ENCODE measurements around the gene PTPN21. TPM values are rescaled to one million over a fixed set of nuclear protein-coding genes. Genes with fewer than 3 reads are reported as not detected.

Gene PTPN21
- total RNA-seq, 3 donors from 2014 or later: 0.33 to 0.45 (median 0.33) TPM

DNA sequence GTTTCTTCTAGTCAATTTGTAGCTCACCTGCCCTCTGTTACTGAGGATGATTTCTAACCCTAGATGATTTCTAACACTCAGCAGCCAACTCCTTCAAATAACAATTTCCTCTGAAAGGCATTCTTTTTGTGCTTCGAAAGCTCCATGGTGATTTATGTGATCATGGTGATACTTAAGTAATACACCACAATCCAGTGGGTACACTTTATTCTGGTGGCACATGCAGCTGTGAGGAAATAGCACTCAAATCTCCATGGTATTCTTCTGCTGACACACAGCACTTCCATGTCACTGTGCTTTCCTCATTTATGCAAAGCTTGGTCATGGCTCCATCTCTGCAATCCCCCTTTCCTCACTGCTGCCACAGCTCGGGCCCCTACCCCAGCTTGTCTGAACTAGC lies 73.7 kb downstream of the PTPN21 start:
- DNase-seq (no peak), ATAC-seq (no peak)
- Mint-ChIP-seq H3K4me1 (ENCODE audit: low read depth) (no peaks in the 10 kb centered on the region), H3K27me3 (ENCODE audit: low read depth) (peaks cover 10% of the 10 kb centered on the region), H3K36me3 (ENCODE audit: insufficient read depth) (no peaks in the 10 kb centered on the region), H3K9me3 (no peaks in the 10 kb centered on the region), H3K4me3 (no peak overlapping the region)

DNA sequence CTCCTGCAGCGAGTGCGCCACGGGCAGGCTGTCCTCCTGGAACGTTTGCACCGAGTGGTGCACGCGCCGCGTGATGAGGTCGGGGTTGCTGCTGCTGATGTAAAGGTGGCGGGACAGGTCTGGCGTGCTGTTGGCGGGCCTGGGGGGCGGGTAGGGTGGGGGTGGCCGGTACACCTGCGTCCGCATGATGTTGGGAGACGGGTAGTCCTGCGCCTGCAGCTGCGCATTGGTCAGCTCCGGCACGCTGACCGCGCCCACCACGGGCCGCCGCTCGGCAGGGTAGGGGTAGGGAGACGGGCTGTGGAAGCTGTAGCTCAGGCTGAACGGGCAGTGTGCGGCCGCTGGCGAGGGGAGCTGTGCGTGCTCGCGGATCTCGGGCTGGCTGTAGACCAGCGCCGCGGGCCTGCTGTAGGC lies 75.2 kb downstream of the PTPN21 start:
- H3K4me3 Mint-ChIP-seq: no peak overlapping the region
- no peak for ATAC-seq
- H3K27me3 Mint-ChIP-seq (ENCODE audit: low read depth): peaks cover 8% of the 10 kb centered on the region
- DNase-seq: no peak
- no peaks in the 10 kb centered on the region for H3K9me3 Mint-ChIP-seq
- no peaks in the 10 kb centered on the region for H3K36me3 Mint-ChIP-seq (ENCODE audit: insufficient read depth)
- H3K4me1 Mint-ChIP-seq (ENCODE audit: low read depth): no peaks in the 10 kb centered on the region

DNA sequence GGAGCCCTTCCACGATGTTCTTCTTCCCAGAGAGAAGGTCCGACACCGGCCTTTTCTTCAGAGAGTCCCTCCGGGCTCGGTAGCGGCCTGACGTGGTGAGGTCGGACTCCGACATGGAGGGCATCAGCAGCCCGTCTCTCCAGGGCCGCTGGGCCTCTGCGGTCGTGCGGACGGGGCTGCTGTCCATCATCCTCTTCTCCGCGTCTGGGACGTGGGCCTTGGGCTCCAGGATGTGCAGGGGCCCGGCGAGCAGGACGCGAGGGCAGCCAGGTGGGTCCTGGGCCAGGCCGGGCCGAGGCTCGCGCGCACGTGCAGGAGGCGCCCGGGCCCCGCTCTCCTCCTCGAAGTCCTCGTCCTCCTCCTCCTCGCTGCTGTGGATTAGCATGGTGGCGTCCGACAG lies 75.9 kb downstream of the PTPN21 start:
- Mint-ChIP-seq H3K36me3 (ENCODE audit: insufficient read depth) (no peaks in the 10 kb centered on the region), H3K27me3 (ENCODE audit: low read depth) (peaks cover 8% of the 10 kb centered on the region), H3K9me3 (no peaks in the 10 kb centered on the region), H3K4me3 (no peak overlapping the region), H3K4me1 (ENCODE audit: low read depth) (no peaks in the 10 kb centered on the region)
- DNase-seq: no peak
- ATAC-seq: no peak

DNA sequence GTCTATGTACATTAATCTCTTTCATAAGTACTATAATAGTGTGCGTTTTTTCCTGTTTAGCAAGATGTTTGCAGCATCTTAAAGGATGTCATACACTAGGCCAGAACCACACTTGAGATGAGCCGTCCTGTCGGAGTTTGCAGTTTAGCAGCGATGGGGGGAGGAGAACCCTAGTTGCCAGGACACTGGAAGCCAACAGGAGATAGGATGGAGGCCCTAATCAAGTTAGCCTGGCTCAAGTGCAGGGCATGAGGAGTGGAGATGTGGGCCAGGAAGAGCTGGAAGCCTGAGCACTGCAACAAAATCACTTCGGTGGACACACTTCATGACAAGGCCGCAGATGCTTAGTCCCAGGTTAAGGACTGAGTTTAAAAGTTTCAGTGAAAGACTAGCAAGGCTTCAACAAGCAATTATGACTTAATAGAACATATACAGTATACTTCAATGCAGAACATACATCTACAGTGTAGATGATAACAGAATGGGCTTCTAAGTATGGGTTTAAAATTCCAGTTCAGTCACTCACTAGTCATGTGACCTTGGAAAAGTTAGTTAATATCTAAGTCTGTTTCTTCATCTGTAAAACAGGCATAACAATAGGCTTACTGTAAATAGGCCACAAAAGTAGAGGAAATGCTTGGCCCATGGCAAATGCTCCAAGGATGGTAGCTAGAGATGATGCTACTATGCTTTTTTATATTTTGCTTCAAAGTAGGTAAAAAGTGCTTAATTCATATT lies 77.1 kb downstream of the PTPN21 start:
- ATAC-seq: no peak
- Mint-ChIP-seq H3K4me1 (ENCODE audit: low read depth) (no peaks in the 10 kb centered on the region), H3K9me3 (no peaks in the 10 kb centered on the region), H3K4me3 (no peak overlapping the region), H3K36me3 (ENCODE audit: insufficient read depth) (no peaks in the 10 kb centered on the region), H3K27me3 (ENCODE audit: low read depth) (peaks cover 5% of the 10 kb centered on the region)
- no peak for DNase-seq

DNA sequence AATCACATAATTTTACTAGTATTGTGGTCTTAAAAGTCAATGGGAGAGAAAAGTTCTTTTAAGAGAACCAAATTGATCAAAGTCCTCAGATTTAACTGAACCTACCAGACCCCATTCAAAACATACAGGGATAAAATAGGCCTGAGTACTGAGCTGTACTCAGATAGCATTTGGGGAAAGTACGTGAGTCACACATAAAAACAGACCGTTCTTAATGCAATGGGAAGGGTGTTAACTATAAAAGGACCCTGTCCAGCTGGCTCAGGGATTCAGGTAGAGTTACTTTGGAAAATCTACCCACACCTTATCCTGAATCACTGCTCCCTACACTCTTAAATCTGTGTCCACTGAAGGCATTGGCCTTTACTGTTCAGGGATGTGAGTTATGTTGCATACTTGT lies 78.0 kb downstream of the PTPN21 start:
- no peak for ATAC-seq
- H3K4me1 Mint-ChIP-seq (ENCODE audit: low read depth): no peaks in the 10 kb centered on the region

DNA sequence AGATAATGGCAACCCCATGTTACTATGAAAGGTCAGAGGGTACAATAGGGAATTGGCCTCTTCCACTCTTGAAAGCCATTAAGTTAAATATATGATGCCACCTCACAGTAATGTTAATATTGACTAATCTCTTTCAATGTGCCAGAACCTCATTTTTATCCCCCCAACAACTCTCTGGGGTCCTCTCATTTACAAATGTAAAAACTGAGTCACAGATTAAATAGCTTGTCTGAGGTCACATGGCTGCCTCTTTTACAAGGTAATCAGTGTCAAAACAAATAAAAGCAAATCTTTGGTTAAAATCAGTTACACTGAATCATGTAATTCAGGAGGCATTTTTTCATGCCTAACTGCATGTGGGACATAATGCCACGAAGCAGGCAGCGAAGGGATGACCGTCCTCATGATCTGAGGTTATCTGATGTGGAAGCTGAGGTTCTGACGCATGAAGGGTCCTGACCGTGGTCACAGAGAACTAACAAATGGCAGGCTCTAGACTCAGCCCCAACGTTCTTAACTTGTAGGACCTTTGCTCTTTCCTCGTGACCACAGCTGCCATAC lies 78.5 kb downstream of the PTPN21 start:
- H3K36me3 Mint-ChIP-seq (ENCODE audit: insufficient read depth): no peaks in the 10 kb centered on the region
- no peaks in the 10 kb centered on the region for H3K9me3 Mint-ChIP-seq
- no peak overlapping the region for H3K4me3 Mint-ChIP-seq
- H3K27me3 Mint-ChIP-seq (ENCODE audit: low read depth): no peaks in the 10 kb centered on the region
- DNase-seq (no peak), ATAC-seq (no peak)
- H3K4me1 Mint-ChIP-seq (ENCODE audit: low read depth): no peaks in the 10 kb centered on the region

More for the DNA sequence above, 78.0 kb downstream of the PTPN21 start:
- no peaks in the 10 kb centered on the region for H3K9me3 Mint-ChIP-seq
- no peak overlapping the region for H3K4me3 Mint-ChIP-seq
- H3K36me3 Mint-ChIP-seq (ENCODE audit: insufficient read depth): no peaks in the 10 kb centered on the region
- peaks cover under 1% of the 10 kb centered on the region for H3K27me3 Mint-ChIP-seq (ENCODE audit: low read depth)
- no peak for DNase-seq

DNA sequence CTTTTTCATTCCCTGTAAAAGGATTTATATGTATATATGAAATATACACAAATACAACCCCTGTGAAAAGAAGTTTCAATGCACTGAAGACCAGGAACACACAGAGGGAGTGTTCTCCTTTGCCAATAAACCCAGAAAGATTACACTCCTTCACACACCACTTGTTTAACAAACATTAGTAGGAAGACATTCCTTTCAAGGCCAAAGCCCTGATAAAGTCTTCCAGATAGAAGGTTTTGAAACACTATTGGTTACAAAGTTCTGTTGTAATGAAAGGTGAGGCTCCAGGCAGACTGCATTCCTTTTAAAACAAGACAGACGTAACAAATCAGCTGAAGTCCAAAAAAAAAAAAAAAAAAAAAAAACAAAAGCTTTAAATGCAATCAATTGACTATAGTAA lies 81.0 kb downstream of the PTPN21 start:
- no peak for DNase-seq
- Mint-ChIP-seq H3K27me3 (ENCODE audit: low read depth) (no peaks in the 10 kb centered on the region), H3K9me3 (no peaks in the 10 kb centered on the region), H3K4me3 (no peak overlapping the region), H3K36me3 (ENCODE audit: insufficient read depth) (no peaks in the 10 kb centered on the region), H3K4me1 (ENCODE audit: low read depth) (no peaks in the 10 kb centered on the region)
- ATAC-seq: no peak

DNA sequence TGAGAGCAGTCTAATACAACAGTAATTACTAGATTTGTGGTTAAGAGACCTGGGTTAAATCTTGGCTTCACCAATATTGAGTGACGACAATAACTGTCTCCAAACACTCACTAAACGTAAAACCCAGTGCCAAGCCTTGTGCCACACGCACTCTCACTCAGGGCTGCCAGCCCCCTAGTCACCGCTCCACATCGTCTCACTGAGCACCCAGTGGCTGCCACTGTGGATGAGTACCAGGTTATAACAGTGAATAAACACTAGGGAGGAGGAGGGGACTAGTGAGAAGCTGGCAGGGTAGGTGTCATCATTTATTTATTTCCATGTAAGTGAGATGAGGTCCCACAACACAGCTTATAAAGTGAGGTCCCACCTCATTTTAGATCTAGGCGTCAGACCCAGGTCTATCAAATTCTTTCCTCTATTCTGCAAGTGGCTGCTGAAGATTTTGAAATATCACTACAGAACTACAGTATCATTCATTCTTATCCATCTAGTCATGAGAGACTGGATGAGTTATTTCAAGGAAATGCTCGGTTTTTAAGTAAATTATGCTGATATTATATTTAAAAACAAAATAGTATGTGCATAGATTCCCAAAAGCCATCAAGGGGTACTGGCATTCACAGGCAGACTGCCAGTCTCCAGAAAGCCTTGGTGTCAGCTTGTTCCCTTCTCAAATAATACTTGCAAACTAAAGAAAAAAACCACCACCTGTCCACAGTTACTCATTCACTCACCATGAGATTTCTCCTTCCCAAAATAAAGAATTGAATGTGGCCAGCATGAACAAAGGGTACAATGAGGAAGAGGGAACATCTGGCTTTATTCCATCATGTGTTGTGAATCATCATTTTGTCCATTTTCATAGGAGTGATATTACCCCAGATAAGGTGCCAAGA lies 84.0 kb downstream of the PTPN21 start:
- Mint-ChIP-seq H3K9me3 (no peaks in the 10 kb centered on the region), H3K4me3 (no peak overlapping the region), H3K4me1 (ENCODE audit: low read depth) (no peaks in the 10 kb centered on the region), H3K36me3 (ENCODE audit: insufficient read depth) (no peaks in the 10 kb centered on the region), H3K27me3 (ENCODE audit: low read depth) (no peaks in the 10 kb centered on the region)
- DNase-seq (no peak), ATAC-seq (no peak)

DNA sequence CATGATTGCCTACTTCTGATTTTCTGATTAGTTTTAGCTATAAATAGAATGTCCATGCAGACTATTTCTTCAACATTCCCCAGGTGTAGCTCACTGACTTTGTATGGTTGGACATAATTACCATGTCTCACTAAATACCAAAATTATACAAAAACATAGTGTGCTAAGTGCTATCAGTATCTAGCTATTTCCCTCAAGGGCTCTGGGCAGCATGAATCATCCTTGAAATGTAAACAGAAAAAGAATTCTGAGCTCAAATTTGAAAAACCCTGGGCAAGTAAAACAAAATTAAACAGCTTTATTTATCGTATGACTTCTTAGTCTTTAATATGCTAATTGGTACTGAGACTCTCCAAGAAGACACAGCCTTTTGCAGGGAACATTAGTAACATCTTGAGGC lies 86.4 kb downstream of the PTPN21 start:
- Mint-ChIP-seq H3K27me3 (ENCODE audit: low read depth) (no peaks in the 10 kb centered on the region), H3K36me3 (ENCODE audit: insufficient read depth) (peaks cover 2% of the 10 kb centered on the region), H3K4me3 (no peak overlapping the region), H3K9me3 (no peaks in the 10 kb centered on the region), H3K4me1 (ENCODE audit: low read depth) (no peaks in the 10 kb centered on the region)
- ATAC-seq (no peak), DNase-seq (no peak)

DNA sequence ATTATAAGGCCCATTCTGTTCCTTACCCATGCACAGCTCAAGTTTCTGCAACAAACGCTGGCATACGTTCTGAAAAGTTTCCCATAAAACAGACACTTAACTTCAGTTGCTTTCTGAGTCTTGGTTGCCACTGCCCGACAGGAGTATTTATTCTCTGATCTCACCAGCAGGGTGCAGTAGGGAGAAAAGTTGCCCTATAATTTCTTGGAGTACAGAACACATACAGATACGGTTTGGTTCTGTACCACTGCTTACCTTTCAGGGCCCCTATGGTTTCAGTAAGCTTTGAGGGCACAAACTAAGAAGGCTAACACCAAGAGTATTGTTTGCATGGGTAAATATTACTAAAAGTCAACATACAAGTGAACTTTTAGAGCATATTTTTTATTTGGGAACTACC lies 91.5 kb downstream of the PTPN21 start:
- H3K9me3 Mint-ChIP-seq: peaks cover 3% of the 10 kb centered on the region
- DNase-seq (no peak), ATAC-seq (no peak)
- H3K27me3 Mint-ChIP-seq (ENCODE audit: low read depth): no peaks in the 10 kb centered on the region
- no peaks in the 10 kb centered on the region for H3K4me1 Mint-ChIP-seq (ENCODE audit: low read depth)
- peaks cover 23% of the 10 kb centered on the region for H3K36me3 Mint-ChIP-seq (ENCODE audit: insufficient read depth)
- no peak overlapping the region for H3K4me3 Mint-ChIP-seq

DNA sequence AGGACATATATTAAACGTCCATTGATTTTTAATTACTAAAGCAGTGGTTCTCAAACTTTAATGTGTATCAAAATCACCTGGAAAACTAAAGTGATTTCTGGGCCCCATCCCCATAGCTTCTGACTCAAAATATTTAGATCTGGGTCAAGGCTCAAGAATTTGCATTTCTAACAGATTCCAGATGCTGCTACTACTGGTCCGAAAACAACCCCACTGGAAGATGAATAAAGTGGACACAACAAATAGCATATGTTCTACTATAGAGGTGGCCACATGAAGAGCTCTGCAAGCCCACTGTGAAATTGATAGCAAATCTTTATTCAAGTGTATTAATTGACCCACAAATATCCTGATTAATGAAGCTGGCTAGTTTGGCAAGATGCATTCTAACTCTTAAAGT lies 99.9 kb downstream of the PTPN21 start:
- peaks cover 26% of the 10 kb centered on the region for H3K36me3 Mint-ChIP-seq (ENCODE audit: insufficient read depth)
- ATAC-seq: no peak
- no peaks in the 10 kb centered on the region for H3K4me1 Mint-ChIP-seq (ENCODE audit: low read depth)
- no peaks in the 10 kb centered on the region for H3K27me3 Mint-ChIP-seq (ENCODE audit: low read depth)
- peaks cover 6% of the 10 kb centered on the region for H3K9me3 Mint-ChIP-seq
- H3K4me3 Mint-ChIP-seq: no peak overlapping the region
- DNase-seq: no peak

DNA sequence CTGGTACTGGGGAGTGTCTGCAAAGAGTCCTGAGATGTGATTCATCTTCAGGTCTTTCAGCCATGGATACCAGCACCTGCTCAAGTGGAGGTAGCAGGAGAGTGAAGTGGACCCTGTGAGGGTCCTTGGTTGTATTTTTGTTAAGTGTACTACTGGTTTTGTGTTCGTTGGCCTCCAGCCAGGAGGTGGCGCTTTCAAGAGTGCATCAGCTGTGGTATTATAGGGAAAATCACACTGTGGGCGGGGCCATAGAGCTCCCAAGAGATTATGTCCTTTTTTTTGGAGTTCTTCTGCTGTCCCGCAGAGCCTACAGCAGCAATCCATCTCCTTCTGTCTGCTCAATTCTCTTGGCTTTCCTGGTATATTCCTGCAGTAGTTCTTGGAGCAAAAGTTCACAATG lies 102.6 kb downstream of the PTPN21 start:
- no peaks in the 10 kb centered on the region for H3K4me1 Mint-ChIP-seq (ENCODE audit: low read depth)
- peaks cover 23% of the 10 kb centered on the region for H3K36me3 Mint-ChIP-seq (ENCODE audit: insufficient read depth)
- peaks cover 10% of the 10 kb centered on the region for H3K9me3 Mint-ChIP-seq
- H3K27me3 Mint-ChIP-seq (ENCODE audit: low read depth): no peaks in the 10 kb centered on the region
- no peak for ATAC-seq
- no peak overlapping the region for H3K4me3 Mint-ChIP-seq
- DNase-seq: no peak

DNA sequence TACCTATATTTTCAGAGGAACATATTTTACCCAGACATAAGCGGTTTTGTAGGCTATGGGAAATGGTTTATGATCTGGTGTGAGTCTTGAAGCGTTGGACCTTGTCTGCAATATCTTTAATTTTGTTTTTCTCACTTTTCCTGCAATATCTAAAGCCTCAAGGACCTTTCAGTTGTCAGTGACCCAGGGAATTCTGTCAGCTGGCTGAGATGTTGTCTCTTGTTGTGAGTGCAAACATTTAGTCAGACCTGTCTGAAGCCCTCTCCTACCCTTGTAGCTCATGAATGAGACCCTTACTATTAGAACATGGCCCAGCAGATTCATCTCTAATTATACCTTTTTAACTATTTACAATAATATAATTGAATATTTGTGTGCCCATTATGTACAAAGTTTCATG lies 115.7 kb downstream of the PTPN21 start:
- H3K4me3 Mint-ChIP-seq: no peak overlapping the region
- ATAC-seq (no peak), DNase-seq (no peak)
- H3K27me3 Mint-ChIP-seq (ENCODE audit: low read depth): no peaks in the 10 kb centered on the region
- H3K9me3 Mint-ChIP-seq: no peaks in the 10 kb centered on the region
- H3K36me3 Mint-ChIP-seq (ENCODE audit: insufficient read depth): peaks cover 19% of the 10 kb centered on the region
- H3K4me1 Mint-ChIP-seq (ENCODE audit: low read depth): no peaks in the 10 kb centered on the region

DNA sequence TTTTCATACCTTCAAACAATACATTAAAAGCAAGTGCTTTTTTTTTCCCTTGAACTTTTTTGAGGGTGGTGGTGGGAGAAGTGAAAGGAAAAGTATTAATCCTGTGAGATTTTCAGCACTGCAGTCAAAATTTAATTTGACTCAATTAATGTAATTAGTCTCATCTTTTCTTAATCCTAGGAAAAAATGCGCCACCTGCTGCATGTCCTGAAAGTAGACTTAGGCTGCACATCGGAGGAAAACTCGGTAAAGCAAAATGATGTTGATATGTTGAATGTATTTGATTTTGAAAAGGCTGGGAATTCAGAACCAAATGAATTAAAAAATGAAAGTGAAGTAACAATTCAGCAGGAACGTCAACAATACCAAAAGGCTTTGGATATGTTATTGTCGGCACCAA lies 117.1 kb downstream of the PTPN21 start:
- DNase-seq (no peak), ATAC-seq (no peak)
- no peaks in the 10 kb centered on the region for H3K27me3 Mint-ChIP-seq (ENCODE audit: low read depth)
- no peak overlapping the region for H3K4me3 Mint-ChIP-seq
- H3K36me3 Mint-ChIP-seq (ENCODE audit: insufficient read depth): peaks cover 17% of the 10 kb centered on the region
- H3K9me3 Mint-ChIP-seq: no peaks in the 10 kb centered on the region
- no peaks in the 10 kb centered on the region for H3K4me1 Mint-ChIP-seq (ENCODE audit: low read depth)

DNA sequence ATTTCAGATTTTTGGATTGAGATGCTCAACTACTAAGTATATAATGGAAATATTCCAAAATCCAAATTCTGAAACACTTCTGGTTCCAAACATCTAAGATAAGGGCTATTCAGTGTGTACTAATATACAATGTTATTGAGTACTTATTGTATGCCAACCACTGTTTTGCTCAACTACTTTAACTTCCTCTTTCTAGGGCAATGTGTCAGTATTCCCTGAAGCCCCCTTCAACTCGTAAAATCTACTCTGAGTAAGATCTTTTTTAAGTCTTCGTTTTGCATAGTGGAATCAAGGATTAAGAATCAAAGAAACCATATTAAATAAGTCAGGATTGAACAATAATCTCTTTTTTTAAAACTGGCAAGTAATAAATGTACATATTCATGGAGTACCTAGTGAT lies 123.8 kb downstream of the PTPN21 start:
- DNase-seq (no peak), ATAC-seq (no peak)
- no peaks in the 10 kb centered on the region for H3K4me1 Mint-ChIP-seq (ENCODE audit: low read depth)
- peaks cover 8% of the 10 kb centered on the region for H3K36me3 Mint-ChIP-seq (ENCODE audit: insufficient read depth)
- H3K4me3 Mint-ChIP-seq: no peak overlapping the region
- H3K27me3 Mint-ChIP-seq (ENCODE audit: low read depth): no peaks in the 10 kb centered on the region
- no peaks in the 10 kb centered on the region for H3K9me3 Mint-ChIP-seq

All from activated T-cell treated with anti-CD3 and anti-CD28 coated beads, Interleukin-2, amount 50 U/mL, for 4 hours (primary cell).